Measurements from ENCODE around the gene KAZN.

Gene KAZN

DNA sequence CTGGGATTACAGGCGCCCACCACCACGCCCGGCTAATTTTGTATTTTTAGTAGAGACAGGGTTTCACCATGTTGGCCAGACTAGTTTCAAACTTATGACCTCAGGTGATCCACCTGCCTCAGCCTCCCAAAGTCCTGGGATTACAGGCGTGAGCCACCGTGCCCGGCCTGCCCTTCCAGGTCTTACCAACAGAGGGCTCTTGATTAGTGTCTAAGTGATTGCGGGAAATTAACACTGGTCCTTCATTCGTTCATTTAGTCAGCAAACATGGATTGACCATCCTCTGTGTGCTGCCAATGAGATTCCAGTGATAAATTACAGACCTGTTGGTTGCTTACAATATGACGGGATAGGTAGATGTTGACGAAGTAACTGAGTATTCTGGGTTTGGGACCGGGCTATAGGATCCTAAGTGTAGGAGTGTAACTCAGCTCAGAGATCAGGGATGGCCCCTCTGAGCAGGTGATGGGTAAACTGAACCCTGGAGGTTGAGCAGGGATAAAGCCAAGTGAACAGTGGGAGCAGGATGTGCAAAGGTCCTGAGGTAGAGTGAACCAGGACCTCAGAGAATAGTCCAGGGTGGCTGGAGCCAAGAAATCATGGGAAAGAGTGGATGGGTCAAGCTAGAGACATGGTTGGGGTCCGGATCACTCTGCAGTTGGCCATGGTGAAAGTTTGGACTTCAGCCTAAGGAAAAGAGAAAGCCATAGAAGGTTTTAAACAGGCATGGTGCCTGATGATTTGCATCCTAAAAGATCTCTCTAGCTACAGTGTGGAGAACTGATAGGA lies 171.2 kb downstream of the KAZN start:
- DNase-seq (ENCODE audit: low read depth): no peak

DNA sequence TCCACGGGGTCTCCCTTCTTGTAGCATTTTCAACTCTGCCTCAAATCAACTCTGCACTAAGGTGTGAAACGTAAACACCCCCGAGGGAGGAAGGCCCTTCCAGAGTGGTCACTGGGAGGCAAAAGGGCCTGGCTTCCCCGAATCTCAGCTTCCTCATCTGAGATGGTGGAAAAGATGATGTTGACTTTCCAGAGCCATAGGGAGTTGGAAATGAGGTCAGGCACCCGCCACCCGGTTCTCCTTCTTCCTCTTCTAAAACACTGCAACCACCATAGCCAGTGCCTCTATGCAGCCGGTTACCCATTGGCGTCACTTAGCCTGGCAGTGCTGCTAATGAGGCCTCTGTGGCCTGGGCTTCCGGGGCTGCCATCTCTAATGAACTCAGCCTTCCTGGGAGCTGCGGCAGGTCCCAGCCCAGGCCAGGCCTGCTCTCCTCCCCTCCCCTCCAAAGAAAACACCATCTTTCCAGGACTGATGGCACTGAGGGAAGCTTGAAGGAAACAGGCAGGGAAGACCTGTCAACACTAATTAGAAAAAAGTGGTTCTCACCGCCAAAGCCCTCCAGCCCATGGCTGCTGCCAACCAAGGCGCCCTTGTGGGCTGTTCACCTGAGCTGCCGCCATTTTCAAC lies 175.0 kb downstream of the KAZN start:
- DNase-seq (ENCODE audit: low read depth): no peak

DNA sequence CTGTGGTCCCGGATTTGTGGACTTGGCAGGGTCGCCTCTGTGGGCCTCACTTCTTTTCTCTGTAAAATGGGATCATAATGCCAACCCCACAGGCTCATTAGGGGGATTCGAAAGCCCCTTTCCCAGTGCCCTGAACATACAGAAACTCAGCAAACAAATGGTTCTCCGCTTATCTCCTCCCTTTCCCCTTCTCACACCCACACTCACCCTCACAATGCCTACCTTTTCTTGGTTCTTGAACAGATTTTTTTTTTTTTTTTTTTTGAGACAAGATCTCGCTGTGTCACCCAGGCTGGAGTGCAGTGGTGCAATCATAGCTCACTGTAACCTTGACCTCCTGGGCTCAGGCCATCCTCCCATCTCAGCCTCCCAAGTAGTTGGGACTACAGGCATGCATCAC lies 175.7 kb downstream of the KAZN start:
- no peak for DNase-seq (ENCODE audit: low read depth)

DNA sequence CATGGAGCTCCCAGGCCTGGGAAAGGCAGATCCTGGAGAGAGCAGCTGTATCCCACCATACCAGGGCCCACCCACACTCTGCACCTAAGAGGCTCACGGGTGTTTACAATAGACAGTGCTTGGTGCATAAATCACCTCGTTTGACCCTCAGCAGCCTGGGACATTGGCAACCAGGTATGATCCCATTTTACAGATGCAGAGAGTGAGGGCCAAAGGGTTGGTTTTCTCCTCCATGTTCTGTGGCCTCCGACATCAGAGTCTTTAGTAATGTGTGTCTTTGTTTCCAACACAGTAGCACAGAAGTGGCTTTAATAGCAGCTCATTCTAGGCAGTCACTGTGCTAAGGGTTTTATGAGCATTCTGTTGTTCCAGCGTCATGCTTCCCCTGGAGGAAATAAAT lies 176.5 kb downstream of the KAZN start:
- DNase-seq (ENCODE audit: low read depth): no peak

DNA sequence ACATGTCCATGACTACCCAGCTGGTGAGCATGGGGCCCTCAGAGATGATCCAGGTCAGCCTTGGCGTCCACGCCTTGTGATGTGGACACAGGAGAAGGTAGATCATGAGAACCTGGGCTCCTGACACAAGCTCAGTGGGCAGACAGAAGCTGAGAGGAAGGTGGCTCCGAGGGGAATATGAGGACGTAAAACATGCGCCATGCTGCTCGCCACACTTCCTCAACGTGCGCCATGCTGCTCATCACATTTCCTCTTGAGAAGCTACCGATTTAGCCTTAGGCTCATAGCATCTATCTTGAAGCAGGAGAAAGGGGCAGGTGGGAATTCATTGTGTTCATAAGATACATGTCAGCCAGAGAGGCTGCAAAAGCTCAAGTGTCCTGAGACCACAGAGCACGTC lies 176.9 kb downstream of the KAZN start:
- no peak for DNase-seq (ENCODE audit: low read depth)

DNA sequence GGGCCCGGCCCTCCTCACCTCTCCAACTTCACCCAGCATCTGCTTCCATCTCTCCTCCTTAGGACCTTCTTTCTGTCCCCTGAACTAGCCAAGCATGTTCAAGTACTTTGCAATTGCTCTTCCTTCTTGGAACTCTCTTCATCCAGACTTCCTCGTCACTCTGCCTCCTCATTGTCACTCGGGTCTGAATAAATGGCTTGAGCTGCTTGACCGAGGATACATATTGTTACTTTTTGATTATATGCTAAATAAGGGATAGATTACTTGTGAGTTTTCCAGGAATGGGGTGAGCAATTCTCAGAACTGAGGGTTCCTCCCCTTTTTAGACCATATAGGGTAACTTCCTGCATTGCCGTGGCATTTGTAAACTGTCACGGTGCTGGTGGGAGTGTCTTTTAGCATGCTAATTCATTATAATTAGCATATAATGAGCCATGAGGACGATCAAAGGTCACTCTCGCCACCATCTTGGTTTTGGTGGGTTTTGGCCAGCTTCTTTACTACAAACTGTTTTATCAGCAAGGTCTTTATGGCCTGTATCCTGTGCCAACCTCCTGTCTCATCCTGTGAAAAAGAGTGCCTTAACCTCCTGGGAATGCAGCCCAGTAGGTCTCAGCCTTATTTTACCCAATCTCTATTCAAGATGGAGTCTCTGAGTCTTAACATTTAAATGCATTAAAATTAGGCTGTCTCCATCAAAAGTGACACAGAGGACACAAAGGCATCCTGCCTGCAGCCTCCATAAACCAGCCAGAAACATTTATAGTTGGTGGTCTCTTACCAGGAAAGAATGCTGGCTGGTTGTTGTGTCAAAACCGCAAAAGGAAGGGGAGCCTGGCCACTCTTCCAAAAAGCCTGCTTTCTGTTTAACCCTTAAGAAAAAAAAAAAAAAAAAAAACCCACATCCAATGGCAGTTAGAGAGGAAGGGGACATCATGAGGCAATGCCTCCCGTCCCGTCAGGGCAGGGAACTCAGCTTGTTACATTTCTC lies 179.3 kb downstream of the KAZN start:
- no peak for DNase-seq (ENCODE audit: low read depth)

DNA sequence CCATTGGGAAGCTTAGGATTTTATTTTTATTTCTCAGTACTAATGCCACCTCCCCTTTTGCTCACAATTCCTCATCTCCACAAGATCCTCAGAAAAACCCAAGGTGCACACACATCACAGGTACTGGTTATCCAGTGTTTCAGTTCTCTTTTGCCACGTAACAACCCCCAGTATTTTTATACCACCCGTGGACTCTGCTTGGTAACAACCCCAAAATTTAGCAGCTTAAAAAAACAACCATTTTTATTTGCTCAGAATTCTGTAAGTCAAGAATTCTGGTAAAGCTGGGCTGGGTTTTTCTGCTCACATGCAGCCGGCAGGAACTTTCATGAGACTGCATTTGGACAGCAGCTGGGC lies 180.0 kb downstream of the KAZN start:
- no peak for DNase-seq (ENCODE audit: low read depth)

DNA sequence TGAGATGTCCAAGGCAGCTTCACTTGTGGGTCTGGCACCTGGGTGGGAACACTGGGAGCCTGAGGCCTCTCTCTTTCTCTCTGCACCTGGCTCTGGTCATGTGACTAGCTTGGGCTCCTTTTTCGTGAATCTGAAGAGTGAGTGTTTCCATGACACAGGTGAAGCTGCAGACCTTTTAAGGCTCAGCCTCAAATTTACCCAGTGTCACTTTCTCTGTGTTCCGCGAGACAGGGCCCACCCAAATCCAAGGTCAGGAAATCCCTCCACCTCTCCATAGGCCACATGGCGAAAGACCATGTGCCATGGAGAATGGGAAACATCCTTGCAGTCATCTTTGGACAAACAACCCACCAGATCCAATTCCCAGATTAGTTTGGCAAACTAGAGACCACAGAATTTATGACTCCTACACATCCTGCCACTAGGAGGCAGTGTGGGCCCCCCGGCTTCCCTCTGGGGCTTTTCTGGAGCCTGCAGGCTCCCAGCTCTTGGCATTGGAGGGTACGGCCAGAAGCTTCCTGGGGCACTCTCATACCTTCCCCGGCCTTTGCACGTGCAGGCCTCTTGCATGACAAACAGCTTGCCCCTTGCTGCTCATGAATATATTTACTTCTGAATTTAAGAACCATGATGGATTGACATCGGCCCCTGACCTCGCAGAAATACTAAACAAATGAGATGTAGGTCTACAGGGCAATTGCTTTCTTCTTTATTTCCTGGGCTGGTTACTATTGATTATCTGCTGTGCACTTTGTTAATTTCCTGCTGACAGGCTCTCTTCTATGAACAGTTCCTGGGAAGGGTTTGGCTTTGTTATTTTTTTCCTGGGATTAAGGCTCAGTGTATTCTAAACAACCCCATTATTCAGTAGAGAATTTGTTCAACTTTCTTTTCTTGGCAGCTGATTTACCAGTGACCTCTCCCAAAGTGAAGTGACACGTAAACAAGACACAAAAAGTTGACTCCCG lies 180.7 kb downstream of the KAZN start:
- peak; percentile 3 for DNase-seq (ENCODE audit: low read depth)

DNA sequence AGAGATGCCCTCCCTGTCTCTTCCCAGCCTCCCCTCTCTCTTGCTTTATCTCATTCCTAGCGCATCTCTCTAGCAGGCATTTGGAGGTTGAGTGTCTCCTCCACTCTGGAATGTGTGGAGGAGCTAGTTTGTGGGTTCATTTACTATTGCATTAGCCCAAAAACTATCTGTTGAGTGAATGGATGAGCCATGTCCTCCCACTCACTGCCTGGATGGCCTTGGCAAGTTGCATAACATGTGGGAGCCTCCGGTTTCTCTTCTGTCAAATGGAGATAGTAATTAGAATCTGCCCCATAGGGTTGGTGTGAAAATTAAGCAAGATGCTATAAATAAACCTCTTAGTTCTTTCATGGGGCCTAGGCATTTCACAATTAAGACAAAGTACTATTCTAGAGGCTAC lies 181.8 kb downstream of the KAZN start:
- no peak for DNase-seq (ENCODE audit: low read depth)

DNA sequence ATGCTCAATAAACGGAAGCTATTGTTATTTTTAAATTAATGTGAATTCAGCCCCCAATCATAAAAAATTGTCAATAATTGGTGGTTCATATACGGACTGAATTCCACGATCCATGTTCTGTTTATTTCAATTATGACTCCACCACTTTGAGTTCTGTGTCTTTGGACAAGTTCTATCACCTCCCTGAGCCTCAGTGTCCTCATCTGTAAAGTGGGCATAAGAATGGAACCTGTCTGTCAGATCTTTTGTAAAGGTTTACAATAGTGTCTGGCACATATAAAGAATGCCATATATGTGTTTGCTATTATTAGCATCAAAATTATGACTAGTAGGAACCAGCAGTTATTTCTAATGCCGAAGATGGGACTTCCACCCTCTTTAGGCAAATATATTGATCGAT lies 183.3 kb downstream of the KAZN start:
- DNase-seq (ENCODE audit: low read depth): no peak

DNA sequence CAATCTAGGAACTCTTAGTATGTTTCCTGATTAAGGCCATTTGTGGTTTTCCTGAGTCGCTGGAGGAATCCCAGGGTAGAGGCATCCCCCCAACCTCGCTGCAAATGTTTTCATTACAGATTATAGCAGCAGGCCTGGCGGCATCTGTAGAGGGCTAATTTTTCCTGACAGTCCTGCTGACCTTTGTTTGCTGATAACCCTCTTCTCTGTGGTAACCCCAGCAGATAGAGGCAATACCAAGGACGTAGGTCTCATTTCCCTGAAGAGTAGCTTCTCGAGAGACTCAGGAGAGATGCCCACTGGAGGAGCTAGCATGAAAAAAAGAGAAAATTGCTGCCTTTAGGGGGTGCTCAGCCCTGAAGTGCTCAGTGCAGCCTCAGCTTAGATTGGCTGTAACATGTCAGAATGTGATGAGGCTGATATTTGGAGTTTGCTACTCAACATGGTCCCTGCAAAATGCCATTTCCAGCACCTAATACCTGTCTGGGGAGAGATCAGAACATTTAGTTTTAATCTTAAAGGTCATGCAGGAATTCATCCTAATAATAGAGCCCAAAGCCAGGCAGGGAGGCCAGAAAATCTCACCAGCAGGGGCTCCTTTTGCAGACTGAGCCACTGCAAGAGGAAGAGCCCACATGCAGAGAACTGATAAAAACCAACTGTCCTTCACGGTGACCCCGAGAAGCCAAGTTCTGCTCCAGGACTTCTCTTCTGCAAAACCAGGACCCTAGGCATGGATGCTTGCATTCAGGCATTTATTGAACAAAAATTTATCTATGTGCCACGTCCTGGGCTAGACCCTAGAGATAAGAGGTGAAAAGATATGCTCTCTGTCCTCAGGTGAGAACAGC lies 184.5 kb downstream of the KAZN start:
- DNase-seq (ENCODE audit: low read depth): no peak

DNA sequence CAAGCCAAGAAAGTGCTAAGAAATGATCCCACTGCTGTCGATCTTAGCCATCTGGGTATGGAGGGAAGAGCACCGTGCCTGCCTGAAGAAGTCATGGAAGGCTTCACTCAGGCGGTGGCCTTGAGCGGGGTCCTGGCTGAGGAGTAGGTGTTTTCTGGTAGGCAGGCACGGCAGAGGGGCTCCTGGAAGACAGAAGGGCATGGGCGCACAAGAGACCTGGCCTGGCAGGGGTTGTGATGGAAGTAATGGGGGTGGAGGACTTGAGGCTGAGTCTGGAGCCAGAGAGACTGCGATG lies 185.1 kb downstream of the KAZN start:
- DNase-seq (ENCODE audit: low read depth): no peak

DNA sequence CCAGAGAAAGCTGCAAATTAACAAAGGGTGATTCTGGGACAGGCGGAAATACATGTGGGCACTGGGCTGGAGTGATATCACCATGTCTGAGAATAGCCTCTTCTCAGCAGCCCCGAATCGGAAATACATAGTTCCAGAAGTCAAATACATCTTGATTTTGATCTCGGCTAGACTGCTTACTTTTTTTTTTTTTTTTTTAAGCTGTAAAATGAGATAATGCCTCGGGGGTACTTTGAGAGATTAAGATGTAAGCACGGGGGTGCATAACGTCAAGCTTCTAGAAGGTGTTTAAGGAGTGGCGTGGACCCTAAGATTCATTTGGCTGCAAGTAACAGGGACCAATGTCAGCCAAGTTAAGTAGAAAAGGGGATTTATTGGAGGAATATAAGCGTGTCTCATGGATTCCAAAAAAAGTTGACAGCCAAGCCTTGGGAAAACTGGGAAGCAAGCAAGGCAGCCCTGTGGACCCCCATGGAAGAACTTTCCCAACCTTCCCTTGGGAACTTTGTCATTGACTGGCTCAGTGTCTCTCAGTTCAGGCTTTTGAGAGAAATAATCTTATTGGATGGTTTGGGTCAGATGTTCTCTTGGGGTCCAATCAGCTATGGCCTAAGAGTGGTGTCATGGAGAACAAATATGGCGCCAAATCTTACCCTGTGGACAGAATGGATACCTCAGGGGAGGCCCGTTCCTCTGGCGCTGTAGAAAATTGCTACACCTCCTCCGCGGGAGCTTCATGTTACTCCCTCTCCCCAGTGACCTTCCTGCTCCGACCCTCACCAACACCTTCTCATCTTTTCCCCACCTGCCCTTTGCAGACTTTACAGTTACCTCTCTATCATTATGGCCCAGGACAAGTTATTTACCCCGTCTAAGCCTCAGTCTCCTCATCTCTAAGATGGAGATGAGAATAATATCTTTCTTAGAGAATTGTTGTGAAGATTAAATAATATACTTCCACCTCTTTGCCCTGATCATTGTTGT lies 186.6 kb downstream of the KAZN start:
- no peak for DNase-seq (ENCODE audit: low read depth)

DNA sequence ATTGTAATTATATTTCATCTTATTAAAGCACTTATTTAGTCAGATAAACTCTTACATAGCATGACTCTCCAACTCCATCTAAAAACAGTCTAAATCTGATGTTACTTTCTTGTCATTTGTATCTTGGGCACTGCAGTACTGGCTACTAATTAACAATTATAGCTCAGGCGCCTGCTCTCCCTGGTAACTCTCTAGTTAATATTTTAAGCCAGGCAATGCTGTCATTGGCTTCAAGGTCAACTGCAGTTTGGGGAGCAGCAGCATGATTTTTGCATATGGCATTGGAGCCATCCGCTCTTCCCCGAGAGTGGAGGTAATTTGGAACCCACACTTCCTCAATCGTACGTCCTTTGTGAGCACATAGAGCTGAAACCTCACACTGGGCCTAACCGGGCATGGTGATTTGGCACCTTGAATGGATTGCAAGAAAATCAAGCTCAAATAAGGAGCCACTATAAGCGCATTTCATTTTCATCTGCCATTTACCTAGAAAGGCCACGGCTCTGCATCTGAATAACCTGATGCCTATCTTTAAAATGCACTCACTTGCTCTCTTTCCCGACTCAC lies 187.7 kb downstream of the KAZN start:
- no peak for DNase-seq (ENCODE audit: low read depth)

DNA sequence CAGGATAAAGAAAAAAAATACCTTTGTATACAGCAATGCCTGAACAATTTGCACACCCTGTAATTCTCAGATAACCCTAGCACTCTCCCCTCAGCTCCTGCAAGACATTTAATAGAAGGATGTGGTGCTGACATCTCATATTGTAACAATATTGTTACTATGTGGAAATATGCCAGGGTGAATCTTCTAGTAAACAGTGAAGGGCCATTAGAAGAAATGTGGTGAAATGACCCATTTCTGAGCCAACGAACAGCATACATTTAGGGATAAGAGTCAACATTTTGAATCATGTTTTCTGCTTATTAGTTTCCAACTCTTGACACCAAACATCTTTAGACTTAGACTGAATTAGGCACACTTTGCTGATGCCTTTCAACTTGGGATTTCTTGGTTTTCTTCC lies 188.2 kb downstream of the KAZN start:
- no peak for DNase-seq (ENCODE audit: low read depth)

DNA sequence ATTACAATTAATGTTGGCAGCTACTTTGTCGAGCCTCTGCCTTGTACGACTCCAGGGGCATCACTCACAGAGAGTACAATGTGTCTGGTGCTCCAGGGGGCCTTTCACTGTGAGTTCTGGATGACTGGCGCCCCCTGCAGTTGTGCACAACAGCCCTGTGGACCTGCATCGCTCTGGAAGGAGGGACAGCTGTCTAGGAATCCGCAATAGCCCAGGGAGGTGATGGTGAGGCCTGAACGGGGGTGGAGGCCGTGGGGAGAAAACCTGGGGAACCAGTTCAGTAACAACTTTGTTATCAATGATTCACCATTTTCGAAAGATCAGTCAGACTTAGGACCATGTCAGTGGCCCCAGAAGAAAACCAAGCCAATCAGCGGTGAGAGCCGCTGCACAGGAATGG lies 189.1 kb downstream of the KAZN start:
- no peak for DNase-seq (ENCODE audit: low read depth)

DNA sequence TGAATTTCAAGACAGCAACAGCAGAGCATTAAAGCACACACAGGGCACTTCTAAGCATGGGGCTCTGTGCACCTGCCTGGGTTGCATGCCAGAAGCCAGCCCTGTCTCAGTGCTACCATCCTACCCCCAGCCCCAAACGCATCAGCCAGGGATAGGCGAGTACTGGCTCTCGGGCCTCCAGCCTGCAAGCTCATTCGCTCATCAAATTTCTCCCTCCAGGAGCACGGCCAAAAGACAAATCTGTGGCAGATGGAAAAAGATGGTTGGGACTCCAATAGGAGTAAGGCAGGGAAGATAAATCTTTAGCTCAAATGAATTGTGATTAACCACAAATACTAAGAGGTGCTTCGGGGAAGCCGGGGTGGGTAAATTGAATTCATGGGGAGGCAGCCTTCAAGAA lies 189.6 kb downstream of the KAZN start:
- DNase-seq (ENCODE audit: low read depth): no peak

DNA sequence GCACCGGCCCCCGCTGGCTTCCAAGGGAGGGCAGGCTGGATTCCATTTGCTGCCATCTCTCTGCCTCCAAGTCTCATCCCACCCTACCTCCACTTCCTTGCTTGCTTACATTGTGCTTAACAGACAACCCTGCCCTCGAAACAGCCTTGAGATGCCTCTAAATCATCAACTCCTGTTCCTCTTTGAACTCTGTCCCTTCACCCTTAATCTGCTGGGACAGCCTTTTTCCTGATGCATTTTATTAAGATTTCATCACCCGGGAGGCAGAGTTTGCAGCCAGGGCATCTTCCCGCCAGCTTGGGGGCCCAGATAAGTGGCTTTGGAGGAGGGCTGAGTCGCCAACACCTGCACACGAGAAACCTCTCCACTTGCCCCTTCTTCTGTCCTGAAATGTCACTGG lies 192.5 kb downstream of the KAZN start:
- no peak for DNase-seq (ENCODE audit: low read depth)

DNA sequence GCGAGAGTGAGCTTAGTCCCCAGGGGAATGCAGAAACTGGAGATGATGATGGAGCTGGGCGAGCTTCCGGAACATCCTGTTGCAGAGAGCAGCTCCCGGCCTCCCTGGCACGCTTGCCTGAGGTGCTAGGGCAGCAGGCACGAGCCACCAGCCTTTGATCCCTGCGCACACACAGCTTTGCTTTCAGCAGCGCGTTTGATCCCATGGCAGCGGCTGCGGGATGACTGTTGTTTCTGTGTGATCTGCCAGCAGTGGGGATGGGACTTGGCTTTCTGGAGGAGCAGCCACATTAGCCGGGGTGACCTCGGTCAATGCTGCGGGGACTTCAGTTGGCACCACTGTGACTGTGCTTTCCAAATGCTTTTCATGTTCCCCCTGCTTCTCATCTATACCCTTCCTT lies 193.2 kb downstream of the KAZN start:
- DNase-seq (ENCODE audit: low read depth): no peak
